GM23338 (cell line): Measurements from ENCODE around the gene IGF1R. TPM values are rescaled to one million over a fixed set of nuclear protein-coding genes. Genes with fewer than 3 reads are reported as not detected.

ENCODE experiments used
- ATAC-seq: fragments of 200-7000 bp; cut with Tn5 transposase; 3 replicates; pipeline ENCODE4 v1.9.1; 2020
- DNase-seq: peaks from one replicate; pipeline ENCODE4 v3.0.0-alpha.2; 2015; ENCODE audit warnings: low spot score
- H2AFZ ChIP-seq: fragments of 200-600 bp; sonication (generic); 2 replicates; pipeline ENCODE4 v1.8.0; 2016; ENCODE audit warnings: antibody characterized with exemption, mild to moderate bottlenecking, moderate library complexity
- H3F3A ChIP-seq: fragments of 200-600 bp; sonication (generic); replicated peaks from 2 replicates; pipeline ENCODE4 v1.8.0; 2017; ENCODE audit warnings: antibody characterized with exemption, mixed run types, low read depth
- H3K27ac ChIP-seq: fragments of 200-600 bp; sonication (generic); 2 replicates; pipeline ENCODE4 v1.6.1; 2016; ENCODE audit warnings: low read depth
- H3K27me3 ChIP-seq: fragments of 200-600 bp; sonication (generic); 2 replicates; pipeline ENCODE4 v1.8.0; 2016; ENCODE audit warnings: mild to moderate bottlenecking, mixed run types, moderate library complexity; ENCODE audit not compliant: insufficient read depth
- H3K36me3 ChIP-seq: fragments of 200-600 bp; sonication (generic); 2 replicates; pipeline ENCODE4 v1.8.0; 2016; ENCODE audit warnings: mild to moderate bottlenecking; ENCODE audit not compliant: insufficient read depth
- H3K4me1 ChIP-seq: fragments of 200-600 bp; sonication (generic); 2 replicates; pipeline ENCODE4 v1.8.0; 2016; ENCODE audit warnings: mild to moderate bottlenecking, moderate library complexity; ENCODE audit not compliant: insufficient read depth
- H3K4me2 ChIP-seq: fragments of 200-600 bp; sonication (generic); 2 replicates; pipeline ENCODE4 v1.7.1; 2017; ENCODE audit warnings: mixed run types
- H3K4me3 ChIP-seq: fragments of 200-600 bp; sonication (generic); 2 replicates; pipeline ENCODE4 v1.6.1; 2016; ENCODE audit warnings: mixed run types
- H3K79me2 ChIP-seq: fragments of 200-600 bp; sonication (generic); replicated peaks from 2 replicates; pipeline ENCODE4 v1.8.0; 2017; ENCODE audit warnings: mild to moderate bottlenecking; ENCODE audit not compliant: insufficient read depth
- H3K9me2 ChIP-seq: fragments of 200-600 bp; sonication (generic); 2 replicates; pipeline ENCODE4 v1.8.0; 2017; ENCODE audit not compliant: insufficient read depth
- H4K20me1 ChIP-seq: fragments of 200-600 bp; sonication (generic); replicated peaks from 2 replicates; pipeline ENCODE4 v1.8.0; 2017; ENCODE audit warnings: mild to moderate bottlenecking; ENCODE audit not compliant: insufficient read depth
- H3K27ac Mint-ChIP-seq: 2 replicates; pipeline ENCODE4 v1.8.0; 2020; ENCODE audit warnings: inconsistent platforms, mild to moderate bottlenecking, moderate library complexity, mixed read lengths
- H3K27me3 Mint-ChIP-seq: 3 replicates; pipeline ENCODE4 v1.8.0; 2022; ENCODE audit warnings: low read depth, mild to moderate bottlenecking, moderate library complexity, mixed read lengths, inconsistent platforms; ENCODE audit not compliant: insufficient read depth, poor library complexity
- H3K36me3 Mint-ChIP-seq: 3 replicates; pipeline ENCODE4 v1.8.0; 2021; ENCODE audit warnings: low read depth, mild to moderate bottlenecking, inconsistent platforms, moderate library complexity, mixed read lengths
- H3K4me1 Mint-ChIP-seq: 3 replicates; pipeline ENCODE4 v1.8.0; 2020; ENCODE audit warnings: mild to moderate bottlenecking, inconsistent platforms, mixed read lengths
- H3K4me3 Mint-ChIP-seq: 3 replicates; pipeline ENCODE4 v1.8.0; 2021; ENCODE audit warnings: moderate library complexity, mild to moderate bottlenecking, inconsistent platforms, mixed read lengths
- H3K9me3 Mint-ChIP-seq: 3 replicates; pipeline ENCODE4 v1.8.0; 2020; ENCODE audit warnings: moderate library complexity, mild to moderate bottlenecking, inconsistent platforms, mixed read lengths
- CREB1 ChIP-seq: fragments of 250-450 bp; sonication (Bioruptor Pico); IDR thresholded peaks from 2 replicates; pipeline ENCODE4 v1.5.0; 2020; ENCODE audit warnings: low read depth, mild to moderate bottlenecking, moderate library complexity
- EZH2 ChIP-seq: fragments of 200-600 bp; sonication (generic); IDR thresholded peaks from one replicate; pipeline ENCODE4 v1.8.0; 2017; ENCODE audit warnings: antibody characterized with exemption, mild to moderate bottlenecking, low read depth; ENCODE audit not compliant: unreplicated experiment
- EZH2phosphoT487 ChIP-seq: fragments of 200-600 bp; sonication (generic); IDR thresholded peaks from one replicate; pipeline ENCODE4 v1.8.1; 2018; ENCODE audit warnings: antibody characterized with exemption; ENCODE audit not compliant: unreplicated experiment
- JUNB ChIP-seq: IDR thresholded peaks from one replicate; pipeline ENCODE4 v1.6.1; 2016; ENCODE audit warnings: antibody characterized with exemption; ENCODE audit not compliant: unreplicated experiment
- NANOG ChIP-seq: IDR thresholded peaks from 2 replicates; pipeline ENCODE4 v1.6.1; 2016; ENCODE audit warnings: antibody characterized with exemption, borderline replicate concordance
- POLR2AphosphoS5 ChIP-seq: IDR thresholded peaks from 2 replicates; pipeline ENCODE4 v1.6.1; 2016; ENCODE audit warnings: antibody characterized with exemption, low read depth
- STAT1 ChIP-seq: IDR thresholded peaks from one replicate; pipeline ENCODE4 v1.6.1; 2016; ENCODE audit warnings: antibody characterized with exemption; ENCODE audit not compliant: unreplicated experiment
- ZNF114 ChIP-seq: fragments of 250-450 bp; sonication (Bioruptor Pico); IDR thresholded peaks from 2 replicates; pipeline ENCODE4 v1.5.0; 2020; ENCODE audit warnings: mild to moderate bottlenecking, moderate library complexity
- ZNF331 ChIP-seq: fragments of 250-450 bp; sonication (Bioruptor Pico); IDR thresholded peaks from 2 replicates; pipeline ENCODE4 v1.5.0; 2020; ENCODE audit warnings: low read depth, mild to moderate bottlenecking, moderate library complexity
- polyA plus RNA-seq: library from polyadenylated mRNA; unstranded; fragments of >200 nt; fragmentation: Nextera tagmentation; extraction: Ambion mirVana; gene quantifications from 2 replicates; pipeline ENCODE4 v1.2.1, GENCODE V29; 2016
- total RNA-seq: library from RNA; depleted of rRNA; stranded (reverse); fragments of >200 nt; shearing (Covaris generic); gene quantifications from 2 replicates; pipeline ENCODE4 v1.2.3, GENCODE V29; 2014
- TF ChIP-seq, protein P1 (sequence below): IDR thresholded peaks from one replicate; pipeline ENCODE4 v1.6.1; 2018; ENCODE audit warnings: antibody characterized with exemption; ENCODE audit not compliant: unreplicated experiment
- TF ChIP-seq, protein P2 (sequence below): IDR thresholded peaks from 2 replicates; pipeline ENCODE4 v1.6.1; 2016; ENCODE audit warnings: antibody characterized with exemption
- TF ChIP-seq, protein P3 (sequence below), 2 experiments: fragments of 200-600 bp in 1 of 2; sonication (generic) in 1 of 2; conservative IDR thresholded peaks; 2 replicates each; pipeline versions ENCODE4 v1.5.1 to v1.6.1; 2016 to 2017; ENCODE audit warnings: antibody characterized with exemption in 2 of 2, low read depth in 2 of 2, mild to moderate bottlenecking in 2 of 2, moderate library complexity in 1 of 2
- TF ChIP-seq, protein P4 (sequence below): fragments of 250-450 bp; sonication (Bioruptor Pico); IDR thresholded peaks from 2 replicates; pipeline ENCODE4 v1.5.0; 2020; ENCODE audit warnings: mild to moderate bottlenecking, moderate library complexity

Gene IGF1R
- total and polyA plus RNA-seq, 2 experiments from 2014 or later: 20.4 to 92.2 TPM

DNA sequence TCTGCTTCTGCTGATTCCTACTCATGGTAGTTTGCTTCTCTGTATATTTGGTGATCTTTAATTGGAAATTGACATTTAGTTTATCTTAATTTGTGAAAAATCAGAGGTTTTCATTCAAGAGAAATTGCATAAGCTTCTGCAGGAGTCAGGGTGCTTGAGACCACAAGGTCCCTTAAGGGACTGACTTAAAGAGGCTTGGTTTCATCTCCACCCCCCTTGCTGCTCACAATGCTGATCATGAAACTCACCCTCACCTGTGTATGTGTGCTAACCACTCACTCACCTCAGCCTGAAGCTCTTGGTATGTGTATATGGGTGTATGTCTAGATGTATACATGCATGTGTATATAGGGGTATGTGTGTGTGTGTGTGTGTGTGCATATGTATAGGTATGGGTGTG is 347.8 kb downstream of the IGF1R start (continued):
- TF ChIP-seq, protein P1, sequence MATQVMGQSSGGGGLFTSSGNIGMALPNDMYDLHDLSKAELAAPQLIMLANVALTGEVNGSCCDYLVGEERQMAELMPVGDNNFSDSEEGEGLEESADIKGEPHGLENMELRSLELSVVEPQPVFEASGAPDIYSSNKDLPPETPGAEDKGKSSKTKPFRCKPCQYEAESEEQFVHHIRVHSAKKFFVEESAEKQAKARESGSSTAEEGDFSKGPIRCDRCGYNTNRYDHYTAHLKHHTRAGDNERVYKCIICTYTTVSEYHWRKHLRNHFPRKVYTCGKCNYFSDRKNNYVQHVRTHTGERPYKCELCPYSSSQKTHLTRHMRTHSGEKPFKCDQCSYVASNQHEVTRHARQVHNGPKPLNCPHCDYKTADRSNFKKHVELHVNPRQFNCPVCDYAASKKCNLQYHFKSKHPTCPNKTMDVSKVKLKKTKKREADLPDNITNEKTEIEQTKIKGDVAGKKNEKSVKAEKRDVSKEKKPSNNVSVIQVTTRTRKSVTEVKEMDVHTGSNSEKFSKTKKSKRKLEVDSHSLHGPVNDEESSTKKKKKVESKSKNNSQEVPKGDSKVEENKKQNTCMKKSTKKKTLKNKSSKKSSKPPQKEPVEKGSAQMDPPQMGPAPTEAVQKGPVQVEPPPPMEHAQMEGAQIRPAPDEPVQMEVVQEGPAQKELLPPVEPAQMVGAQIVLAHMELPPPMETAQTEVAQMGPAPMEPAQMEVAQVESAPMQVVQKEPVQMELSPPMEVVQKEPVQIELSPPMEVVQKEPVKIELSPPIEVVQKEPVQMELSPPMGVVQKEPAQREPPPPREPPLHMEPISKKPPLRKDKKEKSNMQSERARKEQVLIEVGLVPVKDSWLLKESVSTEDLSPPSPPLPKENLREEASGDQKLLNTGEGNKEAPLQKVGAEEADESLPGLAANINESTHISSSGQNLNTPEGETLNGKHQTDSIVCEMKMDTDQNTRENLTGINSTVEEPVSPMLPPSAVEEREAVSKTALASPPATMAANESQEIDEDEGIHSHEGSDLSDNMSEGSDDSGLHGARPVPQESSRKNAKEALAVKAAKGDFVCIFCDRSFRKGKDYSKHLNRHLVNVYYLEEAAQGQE: no peak

DNA sequence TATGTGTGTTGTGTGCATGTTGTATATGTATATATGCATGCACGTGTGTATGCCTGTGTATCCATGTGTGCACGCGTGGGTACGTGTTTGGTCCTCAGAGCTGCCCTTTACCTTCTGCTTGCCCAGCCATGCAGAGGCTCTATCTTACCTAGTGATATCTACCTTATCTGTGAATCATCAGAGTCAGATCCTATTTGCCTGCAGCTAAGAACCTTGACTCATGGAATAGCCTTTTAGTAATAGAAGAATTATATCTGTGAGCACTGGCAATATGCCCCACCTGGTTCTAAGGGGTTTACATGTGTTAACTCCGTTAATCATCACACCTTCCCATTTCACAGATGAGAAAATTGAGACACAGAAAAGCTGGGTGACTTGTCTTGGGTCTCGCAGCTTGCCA is 348.3 kb downstream of the IGF1R start:
- H3K4me3 Mint-ChIP-seq: no peak overlapping the region
- H3F3A ChIP-seq: no peaks in the 10 kb centered on the region
- H3K9me2 ChIP-seq: no peaks in the 10 kb centered on the region
- peaks cover 2% of the 10 kb centered on the region for H3K27me3 Mint-ChIP-seq
- no peaks in the 10 kb centered on the region for H3K79me2 ChIP-seq
- no peaks in the 10 kb centered on the region for H4K20me1 ChIP-seq
- peaks cover 2% of the 10 kb centered on the region; the same call in 1 of the 3 replicates for H3K36me3 Mint-ChIP-seq
- ATAC-seq (no peak), DNase-seq (no peak)
- H3K4me1 ChIP-seq: no peaks in the 10 kb centered on the region
- no peak overlapping the region for H3K4me3 ChIP-seq
- H3K9me3 Mint-ChIP-seq: no peaks in the 10 kb centered on the region; the same call in 1 of the 3 replicates
- H2AFZ ChIP-seq: no peak overlapping the region
- no peak overlapping the region for H3K4me2 ChIP-seq
- no peaks in the 10 kb centered on the region for H3K36me3 ChIP-seq
- H3K27ac ChIP-seq: no peak overlapping the region
- H3K27me3 ChIP-seq: no peaks in the 10 kb centered on the region
- no peak overlapping the region for H3K27ac Mint-ChIP-seq
- no peaks in the 10 kb centered on the region for H3K4me1 Mint-ChIP-seq
- TF ChIP-seq, protein P2, sequence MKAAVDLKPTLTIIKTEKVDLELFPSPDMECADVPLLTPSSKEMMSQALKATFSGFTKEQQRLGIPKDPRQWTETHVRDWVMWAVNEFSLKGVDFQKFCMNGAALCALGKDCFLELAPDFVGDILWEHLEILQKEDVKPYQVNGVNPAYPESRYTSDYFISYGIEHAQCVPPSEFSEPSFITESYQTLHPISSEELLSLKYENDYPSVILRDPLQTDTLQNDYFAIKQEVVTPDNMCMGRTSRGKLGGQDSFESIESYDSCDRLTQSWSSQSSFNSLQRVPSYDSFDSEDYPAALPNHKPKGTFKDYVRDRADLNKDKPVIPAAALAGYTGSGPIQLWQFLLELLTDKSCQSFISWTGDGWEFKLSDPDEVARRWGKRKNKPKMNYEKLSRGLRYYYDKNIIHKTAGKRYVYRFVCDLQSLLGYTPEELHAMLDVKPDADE: no peak
- TF ChIP-seq NANOG (no peak), EZH2 (no peak), CREB1 (CRISPR knock-in tag) (no peak), POLR2AphosphoS5 (no peak), ZNF331 (CRISPR knock-in tag) (no peak), JUNB (no peak), EZH2phosphoT487 (no peak), STAT1 (no peak), ZNF114 (CRISPR knock-in tag) (no peak)
- TF ChIP-seq, protein P3, sequence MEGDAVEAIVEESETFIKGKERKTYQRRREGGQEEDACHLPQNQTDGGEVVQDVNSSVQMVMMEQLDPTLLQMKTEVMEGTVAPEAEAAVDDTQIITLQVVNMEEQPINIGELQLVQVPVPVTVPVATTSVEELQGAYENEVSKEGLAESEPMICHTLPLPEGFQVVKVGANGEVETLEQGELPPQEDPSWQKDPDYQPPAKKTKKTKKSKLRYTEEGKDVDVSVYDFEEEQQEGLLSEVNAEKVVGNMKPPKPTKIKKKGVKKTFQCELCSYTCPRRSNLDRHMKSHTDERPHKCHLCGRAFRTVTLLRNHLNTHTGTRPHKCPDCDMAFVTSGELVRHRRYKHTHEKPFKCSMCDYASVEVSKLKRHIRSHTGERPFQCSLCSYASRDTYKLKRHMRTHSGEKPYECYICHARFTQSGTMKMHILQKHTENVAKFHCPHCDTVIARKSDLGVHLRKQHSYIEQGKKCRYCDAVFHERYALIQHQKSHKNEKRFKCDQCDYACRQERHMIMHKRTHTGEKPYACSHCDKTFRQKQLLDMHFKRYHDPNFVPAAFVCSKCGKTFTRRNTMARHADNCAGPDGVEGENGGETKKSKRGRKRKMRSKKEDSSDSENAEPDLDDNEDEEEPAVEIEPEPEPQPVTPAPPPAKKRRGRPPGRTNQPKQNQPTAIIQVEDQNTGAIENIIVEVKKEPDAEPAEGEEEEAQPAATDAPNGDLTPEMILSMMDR (conservative IDR thresholded peaks at IDR 0.05; ENCODE audit: low read depth in 2 of 2): no peak
- TF ChIP-seq, protein P4, sequence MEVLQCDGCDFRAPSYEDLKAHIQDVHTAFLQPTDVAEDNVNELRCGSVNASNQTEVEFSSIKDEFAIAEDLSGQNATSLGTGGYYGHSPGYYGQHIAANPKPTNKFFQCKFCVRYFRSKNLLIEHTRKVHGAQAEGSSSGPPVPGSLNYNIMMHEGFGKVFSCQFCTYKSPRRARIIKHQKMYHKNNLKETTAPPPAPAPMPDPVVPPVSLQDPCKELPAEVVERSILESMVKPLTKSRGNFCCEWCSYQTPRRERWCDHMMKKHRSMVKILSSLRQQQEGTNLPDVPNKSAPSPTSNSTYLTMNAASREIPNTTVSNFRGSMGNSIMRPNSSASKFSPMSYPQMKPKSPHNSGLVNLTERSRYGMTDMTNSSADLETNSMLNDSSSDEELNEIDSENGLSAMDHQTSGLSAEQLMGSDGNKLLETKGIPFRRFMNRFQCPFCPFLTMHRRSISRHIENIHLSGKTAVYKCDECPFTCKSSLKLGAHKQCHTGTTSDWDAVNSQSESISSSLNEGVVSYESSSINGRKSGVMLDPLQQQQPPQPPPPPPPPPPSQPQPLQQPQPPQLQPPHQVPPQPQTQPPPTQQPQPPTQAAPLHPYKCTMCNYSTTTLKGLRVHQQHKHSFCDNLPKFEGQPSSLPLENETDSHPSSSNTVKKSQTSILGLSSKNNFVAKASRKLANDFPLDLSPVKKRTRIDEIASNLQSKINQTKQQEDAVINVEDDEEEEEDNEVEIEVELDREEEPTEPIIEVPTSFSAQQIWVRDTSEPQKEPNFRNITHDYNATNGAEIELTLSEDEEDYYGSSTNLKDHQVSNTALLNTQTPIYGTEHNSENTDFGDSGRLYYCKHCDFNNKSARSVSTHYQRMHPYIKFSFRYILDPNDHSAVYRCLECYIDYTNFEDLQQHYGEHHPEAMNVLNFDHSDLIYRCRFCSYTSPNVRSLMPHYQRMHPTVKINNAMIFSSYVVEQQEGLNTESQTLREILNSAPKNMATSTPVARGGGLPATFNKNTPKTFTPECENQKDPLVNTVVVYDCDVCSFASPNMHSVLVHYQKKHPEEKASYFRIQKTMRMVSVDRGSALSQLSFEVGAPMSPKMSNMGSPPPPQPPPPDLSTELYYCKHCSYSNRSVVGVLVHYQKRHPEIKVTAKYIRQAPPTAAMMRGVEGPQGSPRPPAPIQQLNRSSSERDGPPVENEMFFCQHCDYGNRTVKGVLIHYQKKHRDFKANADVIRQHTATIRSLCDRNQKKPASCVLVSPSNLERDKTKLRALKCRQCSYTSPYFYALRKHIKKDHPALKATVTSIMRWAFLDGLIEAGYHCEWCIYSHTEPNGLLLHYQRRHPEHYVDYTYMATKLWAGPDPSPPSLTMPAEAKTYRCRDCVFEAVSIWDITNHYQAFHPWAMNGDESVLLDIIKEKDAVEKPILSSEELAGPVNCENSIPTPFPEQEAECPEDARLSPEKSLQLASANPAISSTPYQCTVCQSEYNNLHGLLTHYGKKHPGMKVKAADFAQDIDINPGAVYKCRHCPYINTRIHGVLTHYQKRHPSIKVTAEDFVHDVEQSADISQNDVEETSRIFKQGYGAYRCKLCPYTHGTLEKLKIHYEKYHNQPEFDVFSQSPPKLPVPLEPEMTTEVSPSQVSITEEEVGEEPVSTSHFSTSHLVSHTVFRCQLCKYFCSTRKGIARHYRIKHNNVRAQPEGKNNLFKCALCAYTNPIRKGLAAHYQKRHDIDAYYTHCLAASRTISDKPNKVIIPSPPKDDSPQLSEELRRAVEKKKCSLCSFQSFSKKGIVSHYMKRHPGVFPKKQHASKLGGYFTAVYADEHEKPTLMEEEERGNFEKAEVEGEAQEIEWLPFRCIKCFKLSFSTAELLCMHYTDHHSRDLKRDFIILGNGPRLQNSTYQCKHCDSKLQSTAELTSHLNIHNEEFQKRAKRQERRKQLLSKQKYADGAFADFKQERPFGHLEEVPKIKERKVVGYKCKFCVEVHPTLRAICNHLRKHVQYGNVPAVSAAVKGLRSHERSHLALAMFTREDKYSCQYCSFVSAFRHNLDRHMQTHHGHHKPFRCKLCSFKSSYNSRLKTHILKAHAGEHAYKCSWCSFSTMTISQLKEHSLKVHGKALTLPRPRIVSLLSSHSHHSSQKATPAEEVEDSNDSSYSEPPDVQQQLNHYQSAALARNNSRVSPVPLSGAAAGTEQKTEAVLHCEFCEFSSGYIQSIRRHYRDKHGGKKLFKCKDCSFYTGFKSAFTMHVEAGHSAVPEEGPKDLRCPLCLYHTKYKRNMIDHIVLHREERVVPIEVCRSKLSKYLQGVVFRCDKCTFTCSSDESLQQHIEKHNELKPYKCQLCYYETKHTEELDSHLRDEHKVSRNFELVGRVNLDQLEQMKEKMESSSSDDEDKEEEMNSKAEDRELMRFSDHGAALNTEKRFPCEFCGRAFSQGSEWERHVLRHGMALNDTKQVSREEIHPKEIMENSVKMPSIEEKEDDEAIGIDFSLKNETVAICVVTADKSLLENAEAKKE: no peak
